Stimulated activated CD8-positive, alpha-beta memory T cell treated with anti-CD3 and anti-CD28 coated beads, Interleukin-15, amount 100 ng/mL, for 24 hours (primary cell): ENCODE measurements around the gene TYROBP.
"Not testable (repeated sequence)": the region's sequence is repeated elsewhere in the genome, so short reads cannot be mapped to it uniquely, and the experiment has no call there.

ENCODE experiments used
- DNase-seq: peaks from one replicate; pipeline ENCODE4 v3.0.0-alpha.2; 2020; ENCODE audit warnings: low read depth

Gene TYROBP

GRCh38 chr19:35870124-35870736, 37.9 kb downstream of the TYROBP start:
- not testable (repeated sequence) for DNase-seq

- DNase-seq: peak; percentile 53
Measured at GRCh38 chr19:35869327-35870123, 38.6 kb downstream of the TYROBP start.

DNA sequence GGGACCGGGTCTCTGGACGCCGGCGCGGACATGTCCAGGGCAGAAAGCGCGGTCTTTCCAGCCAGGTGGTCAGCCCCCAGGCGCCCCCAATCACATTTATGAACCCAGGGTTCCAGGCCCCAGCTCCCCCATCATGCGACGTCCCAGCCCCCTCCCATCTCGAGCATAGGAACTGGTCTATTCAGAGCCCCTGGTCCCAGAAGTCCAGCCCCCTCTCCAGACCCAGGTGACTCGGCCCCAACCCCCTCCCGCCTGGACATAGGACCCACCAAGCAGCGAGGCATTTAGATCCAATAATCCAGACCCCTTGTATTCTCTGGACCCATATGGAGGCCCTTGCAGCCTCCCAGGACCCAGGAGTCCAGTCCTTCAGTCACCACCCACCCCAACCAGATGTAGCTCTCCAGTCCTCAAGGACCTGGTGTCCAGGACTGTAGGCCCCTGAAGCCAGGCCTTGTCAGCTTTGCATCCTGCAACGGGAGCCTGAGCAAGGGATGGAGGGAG, 39.2 kb downstream of the TYROBP start:
- no peak for DNase-seq

- DNase-seq: peak; percentile 44
Measured at GRCh38 chr19:35868172-35868822, 39.8 kb downstream of the TYROBP start, which contains the start of gene APLP1. Gene APLP1, plus strand, starts transcription at chr19:35868574. Its CDS starts 63 bp downstream, at chr19:35868637.

GRCh38 chr19:35863018-35863417, 45.1 kb downstream of the TYROBP start:
- no peak for DNase-seq

GRCh38 chr19:35862528-35862927, 45.6 kb downstream of the TYROBP start:
- DNase-seq: no peak

DNA sequence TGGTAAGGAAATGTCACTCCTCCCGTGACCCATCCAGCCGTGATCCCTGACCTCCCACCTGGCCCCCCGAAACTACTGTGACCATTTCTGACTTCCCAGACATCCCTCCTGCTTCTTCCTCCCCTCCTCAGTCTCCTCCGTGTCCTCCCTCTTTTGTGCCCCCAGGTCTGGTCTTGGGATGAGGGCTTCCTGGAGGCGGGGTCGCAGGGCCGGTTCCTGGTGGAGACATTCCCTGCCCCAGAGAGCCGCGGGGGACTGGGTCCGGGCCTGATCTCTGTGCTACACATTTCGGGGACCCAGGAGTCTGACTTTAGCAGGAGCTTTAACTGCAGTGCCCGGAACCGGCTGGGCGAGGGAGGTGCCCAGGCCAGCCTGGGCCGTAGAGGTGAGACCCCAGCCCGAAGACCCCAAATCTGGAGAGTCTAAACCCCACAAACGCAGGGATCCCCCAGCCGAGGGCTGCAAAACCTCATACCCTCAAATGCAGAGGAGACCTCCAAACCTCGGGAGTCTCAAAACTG, 46.4 kb downstream of the TYROBP start:
- DNase-seq: no peak

- DNase-seq: no peak
Measured at GRCh38 chr19:35860818-35861639, 47.1 kb downstream of the TYROBP start.

GRCh38 chr19:35860436-35860817, 47.7 kb downstream of the TYROBP start:
- DNase-seq: no peak

DNA sequence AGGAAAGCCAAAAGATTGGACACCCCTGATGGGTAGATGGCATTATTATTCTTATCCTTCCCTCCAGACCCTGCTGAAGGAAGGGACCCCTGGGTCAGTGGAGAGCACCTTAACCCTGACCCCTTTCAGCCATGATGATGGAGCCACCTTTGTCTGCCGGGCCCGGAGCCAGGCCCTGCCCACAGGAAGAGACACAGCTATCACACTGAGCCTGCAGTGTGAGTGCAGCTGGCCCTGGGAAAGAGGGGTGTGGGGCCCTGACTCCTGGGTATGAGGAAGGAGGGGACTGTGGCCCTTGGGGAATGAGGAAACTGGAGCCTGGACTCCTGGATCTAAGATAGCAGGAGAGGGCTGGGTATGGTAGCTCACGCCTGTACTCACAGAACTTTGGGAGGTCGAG, 48.7 kb downstream of the TYROBP start:
- DNase-seq: no peak

DNA sequence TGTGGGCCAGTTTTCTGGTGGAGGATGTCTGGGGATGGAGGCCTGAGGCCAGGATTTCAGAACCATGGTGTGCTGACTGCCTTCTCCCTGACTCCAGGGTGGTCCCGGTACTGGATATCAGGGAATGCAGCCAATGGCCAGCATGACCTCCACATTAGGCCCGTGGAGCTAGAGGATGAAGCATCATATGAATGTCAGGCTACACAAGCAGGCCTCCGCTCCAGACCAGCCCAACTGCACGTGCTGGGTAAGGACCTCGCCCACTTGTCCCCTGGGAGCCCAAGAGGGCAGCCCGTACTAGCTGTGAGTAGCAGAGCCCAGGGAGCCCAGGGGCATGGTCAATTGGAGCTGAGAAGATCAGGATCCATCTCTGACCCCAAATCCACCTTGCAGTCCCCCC, 49.8 kb downstream of the TYROBP start:
- DNase-seq: no peak

- DNase-seq: peak; percentile 21
Measured at GRCh38 chr19:35856546-35857149, 51.4 kb downstream of the TYROBP start, which contains the start of gene KIRREL2. Gene KIRREL2, plus strand, starts transcription at chr19:35856911. Its CDS starts 209 bp downstream, at chr19:35857120.
